Stimulated activated CD8-positive, alpha-beta memory T cell treated with anti-CD3 and anti-CD28 coated beads, Interleukin-4, amount 100 ng/mL, for 48 hours (primary cell): ENCODE data around the gene PTPRE.
A peak's percentile ranks its signal among the peaks of the same experiment; 100 is the strongest.

Experiments used
- DNase-seq: peaks from one replicate; pipeline ENCODE4 v3.0.0-alpha.2; 2020

PTPRE gene, protein sequence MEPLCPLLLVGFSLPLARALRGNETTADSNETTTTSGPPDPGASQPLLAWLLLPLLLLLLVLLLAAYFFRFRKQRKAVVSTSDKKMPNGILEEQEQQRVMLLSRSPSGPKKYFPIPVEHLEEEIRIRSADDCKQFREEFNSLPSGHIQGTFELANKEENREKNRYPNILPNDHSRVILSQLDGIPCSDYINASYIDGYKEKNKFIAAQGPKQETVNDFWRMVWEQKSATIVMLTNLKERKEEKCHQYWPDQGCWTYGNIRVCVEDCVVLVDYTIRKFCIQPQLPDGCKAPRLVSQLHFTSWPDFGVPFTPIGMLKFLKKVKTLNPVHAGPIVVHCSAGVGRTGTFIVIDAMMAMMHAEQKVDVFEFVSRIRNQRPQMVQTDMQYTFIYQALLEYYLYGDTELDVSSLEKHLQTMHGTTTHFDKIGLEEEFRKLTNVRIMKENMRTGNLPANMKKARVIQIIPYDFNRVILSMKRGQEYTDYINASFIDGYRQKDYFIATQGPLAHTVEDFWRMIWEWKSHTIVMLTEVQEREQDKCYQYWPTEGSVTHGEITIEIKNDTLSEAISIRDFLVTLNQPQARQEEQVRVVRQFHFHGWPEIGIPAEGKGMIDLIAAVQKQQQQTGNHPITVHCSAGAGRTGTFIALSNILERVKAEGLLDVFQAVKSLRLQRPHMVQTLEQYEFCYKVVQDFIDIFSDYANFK

DNA sequence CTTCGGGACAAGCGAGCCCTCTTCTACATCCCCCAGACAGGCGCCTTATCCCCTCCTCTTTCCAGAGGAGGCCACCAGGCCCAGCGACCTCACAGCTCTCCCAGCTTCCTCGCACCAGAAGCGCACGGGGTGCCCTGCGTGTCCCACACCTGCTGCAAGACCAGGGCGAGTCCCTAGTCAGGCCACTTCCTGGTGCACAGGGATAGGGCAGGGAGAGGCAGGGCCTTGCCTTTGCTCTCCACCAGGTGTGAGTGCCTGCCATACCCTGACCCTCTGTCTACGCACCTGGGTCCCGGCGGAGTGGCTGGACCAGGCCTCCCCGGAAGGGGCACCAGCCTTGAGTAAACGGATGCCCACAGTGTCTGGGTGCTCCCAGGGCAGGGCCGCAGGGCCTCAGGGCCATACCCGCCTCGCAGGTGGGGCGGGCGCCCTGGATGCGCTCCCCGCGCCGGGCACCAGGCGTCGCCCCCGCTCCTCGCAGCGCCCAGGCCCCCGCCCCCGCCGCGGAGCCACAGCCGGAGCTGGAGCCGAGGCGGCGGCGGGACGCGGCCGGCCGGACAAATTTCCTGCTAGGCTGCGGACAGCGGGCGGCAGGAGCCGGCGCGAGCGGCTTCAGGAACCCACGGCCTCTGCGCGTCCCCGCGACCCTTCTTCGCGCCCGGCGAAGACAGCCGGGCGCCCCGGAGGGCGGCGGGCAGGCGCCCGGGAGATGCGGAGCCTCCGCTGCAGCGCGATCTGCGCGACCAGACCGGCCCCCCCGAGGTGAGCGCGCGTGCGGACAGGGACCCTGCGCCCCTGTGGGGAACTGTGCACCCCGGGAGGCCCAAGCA, at the start of gene PTPRE:
Gene PTPRE, plus strand, starts transcription at position 556 of the 830 bp plus-strand sequence. CDS start 133,779 bp downstream, outside the sequence.
- DNase-seq: peak; percentile 81

DNA sequence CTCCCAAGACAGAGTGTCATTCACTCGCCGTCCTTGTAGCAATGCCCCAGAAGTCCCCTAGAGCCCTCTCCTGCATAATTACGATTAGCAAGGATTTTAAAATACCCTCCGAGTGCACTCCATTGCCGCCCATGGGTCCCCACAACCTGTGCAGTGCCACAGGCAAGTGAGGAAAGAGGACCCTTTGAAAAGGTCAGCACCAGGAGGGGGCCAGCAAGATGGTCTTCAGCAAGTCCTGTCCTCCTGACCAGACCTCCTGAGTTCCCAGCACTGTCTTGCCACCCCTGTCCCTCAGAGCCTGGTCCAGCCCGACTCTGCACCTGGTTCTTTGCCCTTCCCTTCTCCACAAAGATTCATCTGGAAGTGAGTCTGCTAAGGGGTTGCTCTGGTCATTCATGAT, 46.3 kb upstream of the PTPRE start:
- DNase-seq: no peak

DNA sequence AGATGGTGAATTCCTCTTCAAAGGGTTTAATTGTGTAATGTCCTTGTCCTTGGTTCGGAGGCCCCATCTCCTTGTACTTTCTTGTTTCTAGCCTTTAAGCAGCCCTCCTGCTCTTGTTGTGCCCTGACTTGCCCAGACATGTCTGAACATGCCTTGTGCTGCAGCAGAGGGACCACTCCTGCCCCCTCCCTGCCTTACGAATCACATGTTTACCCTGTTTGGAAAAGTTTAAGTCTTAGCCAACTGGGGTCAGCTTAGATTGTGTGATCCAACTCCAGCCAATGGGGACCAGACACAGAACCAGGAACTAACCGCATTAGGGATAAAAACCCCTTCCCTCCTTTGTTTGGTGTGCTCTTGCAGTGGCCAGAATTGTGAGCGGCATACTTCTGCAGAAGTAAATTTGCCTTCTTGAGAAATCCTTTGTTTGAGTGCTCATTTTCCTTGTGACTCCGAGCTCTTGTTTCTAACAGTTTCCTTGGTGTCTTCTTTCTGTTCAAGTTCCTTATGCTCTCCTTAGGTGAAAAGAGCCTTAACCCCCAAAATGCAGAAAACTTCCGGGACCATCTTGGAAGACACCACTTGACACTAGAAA, 43.6 kb upstream of the PTPRE start:
- no peak for DNase-seq

DNA sequence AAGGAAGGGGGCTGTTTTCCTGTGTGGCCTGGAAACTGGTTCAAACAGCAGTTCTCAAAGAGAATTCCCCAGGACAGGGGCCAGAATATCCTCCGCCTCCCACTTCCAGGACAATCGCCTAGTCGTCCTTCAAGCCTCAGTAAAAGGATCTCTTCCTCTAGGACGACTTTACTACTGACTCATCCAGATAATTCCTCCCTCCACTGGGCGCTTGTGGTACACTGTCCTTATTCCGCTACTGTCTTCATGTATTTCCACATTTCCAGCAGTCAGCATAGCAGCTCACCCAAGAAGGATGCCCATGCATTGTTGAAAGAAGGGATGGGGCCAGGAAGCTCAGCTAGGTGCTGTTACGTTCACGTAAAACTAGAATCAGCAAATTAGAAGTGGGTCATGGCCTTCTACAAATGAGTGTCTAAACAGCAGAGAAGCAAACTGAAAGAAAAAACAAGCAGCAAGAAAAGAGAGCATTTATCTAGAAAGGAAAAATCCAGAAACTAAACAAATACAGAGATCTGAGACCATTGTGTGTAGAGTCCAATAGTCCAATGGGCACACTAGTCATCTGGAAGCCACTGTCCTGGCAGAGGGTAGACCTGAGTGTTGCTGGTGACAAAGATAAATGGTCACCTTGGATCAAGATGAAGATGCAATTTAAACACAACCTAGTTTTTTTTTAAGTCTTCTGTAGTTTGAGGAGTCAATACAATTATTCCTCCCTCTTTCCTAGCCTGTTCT, 40.5 kb upstream of the PTPRE start:
- DNase-seq: no peak

DNA sequence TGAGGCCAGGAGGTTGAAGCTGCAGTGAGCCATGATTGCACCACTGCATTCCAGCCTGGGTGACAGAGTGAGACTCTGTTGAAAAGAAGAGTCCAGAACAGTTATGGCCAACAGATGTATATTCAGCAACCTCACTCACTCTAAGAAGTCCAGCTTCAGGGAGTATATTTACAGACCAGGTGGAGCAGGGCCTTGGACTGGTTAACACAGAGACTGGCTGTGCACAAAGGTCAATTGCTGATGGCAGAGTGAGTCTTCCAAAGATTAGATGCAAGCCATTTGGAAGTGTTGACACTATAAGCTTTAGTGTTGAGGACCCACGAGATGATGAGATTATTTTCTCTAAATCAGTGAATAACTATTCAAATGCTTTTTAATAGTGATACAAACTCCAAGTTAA, 39.1 kb upstream of the PTPRE start:
- no peak for DNase-seq

DNA sequence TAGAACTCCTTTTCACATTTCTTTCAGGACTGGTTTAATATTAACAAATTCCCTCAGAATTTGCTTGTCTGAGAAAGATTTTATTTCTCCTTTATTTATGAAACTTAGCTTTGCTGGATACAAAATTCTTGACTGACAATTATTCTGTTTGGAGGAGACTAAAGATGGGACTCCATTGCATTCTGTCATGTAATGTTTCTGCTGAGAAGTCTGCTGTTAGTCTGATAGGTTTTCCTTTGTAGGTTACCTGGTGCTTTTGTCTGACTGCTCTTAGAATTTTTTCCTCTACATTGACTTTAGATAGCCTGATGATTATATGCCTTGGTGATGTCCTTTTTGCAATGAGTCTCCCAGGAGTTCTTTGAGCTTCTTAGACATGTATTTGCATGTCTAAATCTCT, 37.6 kb upstream of the PTPRE start:
- DNase-seq: no peak

DNA sequence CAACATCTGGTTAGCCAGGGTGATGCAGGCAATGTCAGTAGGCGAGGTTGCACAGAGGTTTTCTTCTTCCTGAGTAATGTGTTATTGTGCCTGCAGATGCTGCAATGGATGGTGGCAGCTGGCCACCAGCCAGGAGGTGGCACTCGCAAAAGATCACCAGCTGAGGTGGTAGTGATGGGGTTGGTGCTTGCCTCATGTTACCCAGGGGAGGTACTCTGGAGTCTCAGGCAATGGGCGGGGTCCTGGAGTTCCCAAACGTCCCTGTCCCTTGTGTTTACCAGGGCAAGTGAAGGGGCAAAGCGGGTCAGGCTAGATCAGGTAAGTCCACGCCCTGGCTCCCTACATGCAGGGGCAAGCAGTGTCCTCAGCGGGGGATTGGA, 35.3 kb upstream of the PTPRE start:
- DNase-seq: no peak

DNA sequence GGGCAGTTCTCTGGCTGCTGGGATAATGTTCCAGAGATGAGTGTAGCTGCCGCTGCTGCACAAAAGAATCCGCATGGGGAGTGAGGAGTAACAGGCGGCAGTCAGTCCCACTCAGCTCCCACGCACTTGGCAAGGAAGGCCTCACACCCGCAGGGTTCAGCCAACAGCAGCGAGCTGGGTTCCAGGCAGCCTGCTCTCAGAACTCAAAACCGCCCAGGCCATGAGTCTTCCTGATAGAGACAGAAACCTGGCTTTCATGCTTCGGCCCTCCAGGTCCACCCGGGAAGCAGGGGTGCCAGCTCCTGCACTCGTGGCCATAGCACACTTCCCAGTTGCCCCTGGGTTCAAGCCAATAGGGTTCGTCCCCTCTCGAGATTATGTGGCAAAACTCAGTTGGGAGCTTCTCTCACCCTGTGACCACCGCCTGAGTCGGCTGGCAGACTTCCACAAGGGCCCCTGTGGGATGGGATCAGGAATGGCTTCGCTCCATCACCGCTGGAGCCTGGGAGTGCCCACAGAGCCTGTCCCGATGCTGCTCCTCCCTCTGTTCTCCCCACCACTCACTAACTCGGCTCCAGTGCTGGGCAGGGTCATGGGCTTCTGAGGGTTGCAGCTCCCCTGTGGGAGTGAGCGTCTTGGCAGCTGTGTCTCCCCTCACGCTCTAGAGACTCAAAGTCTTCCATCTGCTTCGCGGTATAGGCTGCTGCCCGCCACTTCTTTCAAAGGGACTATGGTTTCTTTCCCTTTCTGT, 34.7 kb upstream of the PTPRE start:
- DNase-seq: no peak

DNA sequence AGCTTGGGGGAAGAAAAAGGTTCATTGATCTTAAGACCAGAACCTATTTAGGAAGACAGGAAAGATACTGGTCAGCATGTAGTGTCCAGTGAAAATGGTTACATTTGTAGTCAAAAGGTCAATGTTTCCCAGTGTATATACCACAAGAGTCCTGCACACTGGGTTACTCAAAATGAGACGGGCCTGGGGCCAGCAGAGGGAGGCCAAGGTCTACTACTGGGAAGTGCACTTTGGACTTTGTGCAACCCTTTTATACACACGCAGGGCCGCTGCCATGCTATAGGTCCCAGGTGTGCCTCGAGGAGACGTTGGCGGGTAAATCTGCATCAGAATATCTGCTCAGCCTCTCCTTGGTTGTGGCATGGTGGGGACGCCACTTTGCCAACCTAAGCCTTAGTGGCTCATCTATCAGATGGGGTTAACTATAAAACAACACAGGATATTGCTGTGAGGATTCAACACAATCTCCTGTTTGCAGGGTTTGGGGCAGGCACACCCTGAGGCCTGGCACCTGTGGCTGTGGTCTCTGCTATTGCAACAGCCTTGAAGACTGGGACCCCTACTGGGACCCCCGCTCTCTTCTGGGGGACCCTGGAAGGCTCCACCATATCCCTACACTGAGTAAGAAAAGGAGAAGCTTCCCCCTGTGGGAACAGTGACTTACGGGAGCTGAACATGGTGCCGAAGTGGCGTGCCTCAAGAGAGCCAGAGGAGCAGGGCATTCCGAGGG, 33.9 kb upstream of the PTPRE start:
- no peak for DNase-seq

DNA sequence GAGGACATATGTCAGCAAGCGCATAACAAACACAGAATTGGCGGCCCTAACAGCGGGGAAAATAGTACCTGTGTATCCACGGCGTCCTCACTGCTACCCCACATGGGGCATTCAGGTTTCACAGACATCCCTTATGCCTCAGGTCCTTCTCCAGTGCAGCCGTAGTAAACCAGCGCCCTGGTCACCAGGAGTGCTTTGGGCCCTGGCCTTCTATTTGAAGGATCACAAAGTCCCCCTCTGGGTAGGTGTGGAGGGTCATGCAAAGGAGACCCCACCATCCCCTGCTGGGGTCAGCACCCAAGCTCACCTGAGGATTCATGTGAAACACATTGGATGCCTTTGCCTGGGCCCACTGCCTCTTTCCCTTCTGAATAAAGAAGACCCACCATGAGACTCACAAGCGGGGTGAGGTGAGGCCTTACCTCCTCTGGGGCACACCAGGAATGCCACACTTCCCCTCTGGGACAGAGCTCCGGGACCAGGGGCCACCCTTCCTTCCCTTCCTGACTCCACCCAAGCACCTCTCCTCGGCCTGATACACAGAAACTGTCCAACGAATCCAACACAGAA, 32.9 kb upstream of the PTPRE start:
- DNase-seq: no peak

DNA sequence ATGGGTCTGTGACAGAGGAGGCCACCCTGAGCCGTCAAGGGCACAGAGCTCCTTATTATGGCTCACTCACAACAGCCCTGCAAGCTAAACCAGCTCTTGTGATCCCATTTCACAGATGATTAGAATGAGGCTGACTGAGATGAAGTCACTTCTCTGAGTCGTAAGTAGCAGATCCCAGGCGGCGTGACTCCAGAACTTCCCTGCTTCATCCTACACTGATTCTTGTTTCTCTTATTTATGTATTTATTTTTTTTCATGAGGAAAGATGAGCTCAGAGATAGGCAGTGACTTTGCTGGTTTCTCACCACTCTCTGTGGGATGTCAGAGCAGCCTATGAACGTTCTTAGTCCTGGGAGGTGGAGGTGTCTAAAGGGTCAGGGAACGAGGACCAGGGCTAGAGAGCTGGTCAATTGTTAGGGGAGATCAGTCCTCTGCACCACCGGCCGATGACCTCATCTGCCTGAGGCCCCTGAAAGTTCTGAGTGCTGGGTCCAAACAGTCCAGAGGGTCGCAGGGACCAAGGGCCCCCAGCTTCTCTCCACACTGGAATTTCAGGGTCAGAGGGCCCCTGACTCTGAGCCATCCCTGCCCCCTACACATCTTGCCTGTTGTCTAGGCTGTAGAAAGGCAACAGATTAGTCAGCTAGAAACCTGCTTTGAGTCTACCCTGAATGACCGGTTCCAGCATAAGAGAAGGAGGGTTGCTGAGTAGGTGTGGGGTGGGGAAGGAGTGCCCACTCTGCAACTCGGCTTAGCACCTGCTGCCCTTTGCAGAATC, 32.0 kb upstream of the PTPRE start:
- no peak for DNase-seq

DNA sequence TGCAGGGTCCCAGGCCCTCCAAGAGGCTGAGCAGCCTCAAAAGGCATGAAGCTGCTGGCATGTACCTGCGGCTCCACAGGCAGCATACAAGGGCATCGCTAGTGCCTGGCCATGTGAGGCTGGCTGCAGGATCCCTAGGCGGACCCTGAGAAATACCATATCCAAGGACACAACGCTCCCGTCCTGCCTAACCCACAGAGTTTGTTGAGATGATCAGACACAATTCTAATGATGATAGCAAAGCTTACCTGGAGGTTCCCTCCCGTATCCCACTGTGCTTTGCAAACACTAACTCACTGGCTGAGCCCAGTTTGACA, 31.5 kb upstream of the PTPRE start:
- DNase-seq: no peak

DNA sequence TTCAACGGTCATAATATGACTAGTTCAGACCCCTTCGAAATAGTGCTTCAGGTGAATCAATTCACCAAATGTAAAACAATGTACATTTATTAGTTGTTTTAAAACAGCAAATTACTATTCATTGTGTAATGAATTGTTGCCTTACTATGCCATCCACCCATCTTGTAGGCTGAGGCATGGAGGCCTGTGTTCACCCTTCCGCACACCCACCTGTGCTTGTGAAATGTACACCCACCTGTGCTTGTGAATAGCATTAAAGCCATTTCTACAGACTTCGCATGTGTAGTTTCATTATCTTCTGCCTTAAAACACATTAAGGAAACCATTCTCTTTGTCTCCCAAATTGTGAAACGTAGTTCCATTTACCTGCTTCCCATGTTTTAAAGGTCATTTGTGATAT, 31.0 kb upstream of the PTPRE start:
- DNase-seq: no peak

DNA sequence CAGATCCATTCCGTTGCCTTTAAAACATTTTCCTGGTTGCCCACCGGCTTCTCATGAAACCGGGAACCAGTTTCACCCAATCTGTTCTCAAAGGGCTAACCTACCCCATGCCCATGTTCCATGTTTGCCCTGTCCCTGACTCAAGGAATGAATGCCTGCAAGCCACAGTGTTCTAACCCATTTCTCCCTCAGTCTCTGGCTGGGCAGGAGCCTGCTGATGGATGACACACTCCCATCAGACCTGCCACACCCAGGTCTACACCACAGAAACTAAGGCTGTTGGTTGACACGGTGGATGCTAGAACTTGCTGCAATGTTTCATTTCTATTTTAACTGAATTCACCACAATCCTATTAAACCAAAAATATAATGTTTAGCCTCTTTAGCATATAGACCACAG, 29.8 kb upstream of the PTPRE start:
- no peak for DNase-seq

DNA sequence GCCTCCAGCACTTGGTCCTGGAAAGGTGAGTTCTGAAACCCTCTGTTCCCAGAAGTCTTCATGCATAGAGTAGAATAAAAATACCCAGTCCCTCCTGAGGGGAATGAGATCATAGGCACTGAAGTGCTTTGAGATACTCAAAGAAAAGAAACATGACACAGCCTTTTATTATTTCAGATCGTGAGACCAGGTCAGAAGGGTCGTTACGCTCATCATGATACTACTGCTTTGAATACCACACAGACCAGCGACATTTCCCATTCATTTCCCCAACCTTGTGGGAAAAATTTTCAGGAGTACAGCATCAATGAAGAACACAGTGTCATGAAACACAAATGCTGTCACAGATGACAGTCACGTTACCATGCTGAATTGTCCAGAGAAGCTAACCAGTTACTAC, 29.2 kb upstream of the PTPRE start:
- no peak for DNase-seq

DNA sequence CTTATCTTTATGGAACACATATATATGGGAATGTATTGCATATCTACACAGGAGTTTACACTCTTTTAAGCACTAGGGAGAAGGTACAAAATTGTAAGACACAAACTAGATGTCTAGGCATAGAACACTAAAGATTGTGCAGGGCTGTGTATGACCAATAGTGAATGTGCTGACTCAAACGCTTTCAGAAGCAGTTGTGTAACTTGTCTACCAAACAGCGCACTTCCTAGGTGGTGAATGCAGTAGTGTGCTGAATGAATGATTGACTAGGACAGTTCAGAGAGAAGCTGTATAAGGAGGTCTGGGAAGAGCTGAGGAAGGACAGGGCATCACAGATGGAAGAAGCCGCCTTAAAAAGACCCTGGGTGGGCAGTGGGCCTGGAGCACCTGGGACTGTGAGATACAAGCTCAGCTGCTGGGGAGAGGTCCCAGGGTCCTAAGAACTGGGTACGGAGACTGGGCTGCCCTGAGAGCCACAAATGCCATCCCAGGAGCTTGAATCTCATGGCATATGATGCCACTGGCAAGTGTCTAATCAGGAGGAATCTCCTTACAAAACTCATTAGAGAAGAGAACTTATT, 28.3 kb upstream of the PTPRE start:
- no peak for DNase-seq

DNA sequence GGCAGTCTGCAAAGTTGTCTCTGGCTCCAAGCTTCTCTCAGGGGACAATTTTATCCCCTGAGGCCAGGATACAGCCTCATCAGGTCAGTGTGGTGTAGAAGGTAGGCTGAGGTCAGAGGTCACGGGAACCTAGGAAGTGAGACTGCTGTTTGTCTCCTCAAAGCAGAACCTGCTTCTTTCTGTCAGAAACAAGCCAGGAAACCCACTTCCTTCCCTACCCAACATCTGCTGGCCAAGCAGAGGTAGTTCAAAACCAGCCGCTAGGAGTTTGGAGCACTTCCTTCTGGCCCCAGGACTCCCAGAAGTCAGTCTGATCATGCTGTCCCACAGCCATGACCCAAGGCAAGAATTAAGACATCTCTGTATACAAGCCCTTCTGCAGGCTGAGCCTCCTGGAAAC, 26.3 kb upstream of the PTPRE start:
- DNase-seq: no peak

DNA sequence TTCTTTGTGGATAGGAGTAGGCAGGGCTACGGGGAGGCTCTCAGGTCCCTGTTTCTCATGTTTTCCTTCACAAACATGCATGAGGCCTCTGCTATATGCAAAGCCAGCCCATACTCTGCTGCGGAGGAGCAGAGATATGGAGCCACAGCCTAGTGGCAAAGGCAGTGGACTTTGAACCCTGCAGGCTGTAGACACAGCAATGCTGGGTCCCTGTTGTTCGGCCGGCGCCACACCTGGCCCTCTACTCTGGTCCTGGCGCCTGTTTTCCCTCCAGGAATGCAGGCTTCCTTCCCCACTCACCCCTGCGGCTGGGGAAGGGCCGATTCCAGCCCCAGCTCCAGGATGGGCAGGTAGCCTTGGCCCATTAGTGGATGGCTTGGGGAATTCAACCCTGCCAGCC, 25.6 kb upstream of the PTPRE start:
- DNase-seq: no peak

DNA sequence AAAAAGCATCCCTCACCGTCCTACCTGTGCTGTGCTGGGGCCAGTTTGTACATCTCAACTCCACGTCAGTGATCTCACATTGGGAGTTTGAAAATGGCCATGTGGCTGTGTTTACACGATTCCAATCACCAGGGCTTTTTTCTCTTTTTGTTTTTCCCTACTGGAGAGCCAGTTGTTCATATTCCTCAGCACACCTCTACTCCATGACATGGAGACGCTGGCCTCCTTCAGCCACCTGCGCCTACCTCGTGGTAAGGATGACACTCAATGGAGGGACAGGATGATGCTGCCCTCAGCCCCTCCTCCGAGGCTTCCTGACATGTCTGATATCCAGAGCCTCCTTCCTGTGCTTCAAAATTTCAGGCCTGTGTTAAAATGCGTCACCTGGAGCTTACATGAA, 24.5 kb upstream of the PTPRE start:
- DNase-seq: no peak
